Stimulated activated CD4-positive, alpha-beta T cell treated with anti-CD3 and anti-CD28 coated beads, Interleukin-1b, Interleukin-23, amount 100 ng/mL, for 4 hours (primary cell): Measurements from ENCODE around the gene AGMAT.
"Not testable (repeated sequence)": the region's sequence is repeated elsewhere in the genome, so short reads cannot be mapped to it uniquely, and the experiment has no call there.

Experiments
- DNase-seq, 2 donors: peaks; one replicate each; pipeline ENCODE4 v3.0.0-alpha.2; 2020; ENCODE audit warnings: low read depth in 2 of 2

AGMAT gene

DNA sequence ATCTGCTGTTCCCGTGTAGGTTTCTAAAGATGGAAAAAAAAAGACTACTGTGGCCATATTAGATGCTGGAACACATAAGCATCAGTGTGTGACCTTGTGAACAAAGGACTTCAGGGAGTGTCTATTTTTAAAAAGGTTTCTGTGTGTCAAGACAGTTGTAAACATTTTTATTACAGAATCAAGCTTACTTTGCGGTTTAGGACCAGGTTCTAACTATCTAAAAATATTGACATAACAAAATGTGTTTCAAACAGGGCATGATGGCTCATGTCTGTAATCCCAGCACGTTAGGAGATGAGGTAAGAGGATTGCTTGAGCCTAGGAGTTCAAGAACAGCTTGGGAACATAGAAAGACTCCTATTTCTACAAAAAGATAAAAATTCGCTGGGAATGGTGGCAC, 25.3 kb upstream of the AGMAT start:
- no peak for DNase-seq

DNA sequence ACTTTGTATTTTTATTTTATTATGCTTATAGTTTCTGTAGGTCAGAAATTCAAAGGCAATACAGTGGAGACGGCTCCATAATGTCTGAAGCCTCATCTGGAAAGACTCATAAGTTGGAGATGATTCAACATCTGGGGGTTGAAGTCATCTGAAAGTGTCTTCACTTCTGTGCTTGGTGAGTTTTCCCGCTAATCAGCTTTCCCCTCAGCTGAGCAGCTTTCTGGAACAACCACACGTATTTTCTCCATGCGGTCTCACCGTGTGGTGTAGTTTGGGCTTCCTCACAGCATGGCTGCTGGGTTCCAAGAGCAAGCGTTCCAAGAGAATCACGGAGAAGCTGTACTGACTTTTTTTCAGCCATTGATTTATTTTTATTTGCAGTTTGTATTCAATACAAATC, 24.8 kb upstream of the AGMAT start:
- DNase-seq, result no peak

- DNase-seq, result no peak
Measured at GRCh38 chr1:15605398-15606383, 20.8 kb upstream of the AGMAT start.

DNA sequence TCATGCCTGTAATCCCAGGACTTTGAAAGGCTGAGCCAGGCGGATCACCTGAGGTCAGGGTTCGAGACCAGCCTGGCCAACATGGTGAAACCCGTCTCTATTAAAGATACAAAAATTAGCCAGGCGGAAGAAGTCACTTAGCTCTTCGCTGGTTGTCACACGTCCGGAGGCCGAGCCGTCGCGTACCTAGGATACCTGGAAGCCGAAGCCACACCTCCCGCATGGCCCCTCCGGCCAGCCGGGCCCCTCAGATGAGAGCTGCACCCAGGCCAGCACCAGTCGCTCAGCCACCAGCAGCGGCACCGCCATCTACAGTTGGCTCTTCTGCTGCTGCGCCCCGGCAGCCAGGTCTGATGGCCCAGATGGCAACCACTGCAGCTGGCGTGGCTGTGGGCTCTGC, 19.5 kb upstream of the AGMAT start:
- DNase-seq, result not testable (repeated sequence)

- not testable (repeated sequence) for DNase-seq
Measured at GRCh38 chr1:15603966-15604282, 19.1 kb upstream of the AGMAT start.

- DNase-seq, result peak; percentile 77 to 84
Measured at GRCh38 chr1:15603050-15603965, 18.5 kb upstream of the AGMAT start.

GRCh38 chr1:15598436-15598835, 13.6 kb upstream of the AGMAT start:
- no peak for DNase-seq

GRCh38 chr1:15595809-15596617, 11.2 kb upstream of the AGMAT start:
- no peak for DNase-seq

GRCh38 chr1:15592285-15592684, 7.4 kb upstream of the AGMAT start:
- DNase-seq, result no peak

DNA sequence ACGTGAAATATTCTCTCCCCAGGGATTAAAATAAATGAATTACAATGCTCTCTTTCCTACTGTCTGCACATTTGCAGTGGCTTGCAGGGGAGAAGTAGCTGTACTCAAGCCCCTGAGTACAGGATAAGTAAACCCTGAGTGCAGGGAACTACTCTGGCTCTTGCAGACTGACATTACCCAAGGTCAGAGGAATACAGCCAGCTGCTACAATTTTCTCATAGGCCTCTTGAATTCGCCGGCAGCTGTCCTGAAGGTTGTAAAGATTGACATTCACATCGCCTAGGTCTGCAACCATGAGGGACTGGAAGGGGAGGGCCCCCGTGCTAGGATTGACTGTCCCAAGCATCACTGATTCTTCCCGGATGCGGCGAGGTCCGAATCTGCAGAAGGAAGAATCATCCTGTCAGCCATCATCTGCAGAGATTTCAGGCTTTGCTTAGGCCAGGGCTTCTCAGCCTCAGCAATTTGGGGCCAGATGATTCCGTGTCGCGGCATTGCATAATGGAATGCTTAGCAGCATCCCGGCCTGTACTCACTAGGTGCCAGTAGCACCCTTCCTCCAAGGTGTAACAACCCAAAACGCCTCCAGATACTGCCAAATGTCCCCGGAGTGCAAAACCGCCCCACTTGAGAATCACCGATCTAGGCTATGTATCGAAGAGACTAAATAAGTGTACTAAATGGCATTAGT, 1.7 kb downstream of the AGMAT start:
- DNase-seq, result no peak

DNA sequence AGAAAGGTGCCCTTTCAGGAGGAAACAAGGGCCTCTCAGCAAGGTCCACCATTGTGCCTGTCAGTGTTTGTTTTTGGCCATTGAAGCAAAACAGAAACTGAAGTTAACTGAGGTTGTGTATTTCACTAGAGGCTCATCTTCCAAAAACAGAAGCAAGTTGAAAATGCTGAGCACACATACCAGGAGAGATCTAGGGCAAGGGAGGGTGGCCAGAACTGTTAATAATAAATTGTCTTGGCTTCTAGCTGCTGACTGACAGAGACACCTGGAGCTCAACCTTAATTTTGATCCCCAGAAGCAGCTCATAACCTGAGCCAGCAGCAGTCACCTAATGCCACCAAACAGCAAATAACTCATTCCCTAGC, 5.2 kb downstream of the AGMAT start:
- no peak for DNase-seq

DNA sequence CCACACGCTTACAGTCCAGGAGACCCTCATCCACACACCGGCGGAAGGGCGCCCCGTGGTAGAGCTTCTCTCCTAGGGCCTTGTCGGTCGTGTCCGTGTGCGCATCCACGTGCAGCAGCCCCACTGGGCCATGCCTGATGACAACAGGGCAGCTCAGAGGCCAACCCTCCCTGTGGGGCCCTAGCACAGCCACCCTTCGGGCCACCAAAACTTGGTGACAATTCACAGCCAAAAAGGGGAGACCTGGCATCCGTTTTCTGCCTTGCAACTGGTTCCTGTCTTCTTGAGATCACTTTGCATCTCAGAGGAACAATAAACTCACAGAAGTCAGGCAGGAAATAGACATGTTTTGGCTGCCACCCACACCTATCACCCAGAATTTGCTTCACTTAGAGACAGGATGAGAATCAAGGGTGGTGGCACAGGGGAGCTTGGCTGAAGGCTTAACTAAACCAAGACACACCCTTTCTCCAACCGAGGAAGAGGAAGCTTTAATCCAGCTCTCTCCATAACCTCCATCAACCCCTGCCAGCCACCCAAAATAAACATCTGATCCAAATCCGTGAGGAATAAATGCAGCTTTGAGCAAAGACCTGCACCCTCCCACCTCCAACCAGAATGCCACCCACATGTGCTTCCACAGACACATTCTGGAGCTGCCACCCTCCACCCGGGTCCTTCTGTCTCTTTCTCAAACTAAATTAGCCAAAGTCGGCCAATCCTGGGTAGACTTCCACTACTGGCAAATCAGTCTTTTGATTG, 5.7 kb downstream of the AGMAT start:
- peak in 1 of 2 donors; percentile 15 for DNase-seq

- DNase-seq, result no peak
Measured at GRCh38 chr1:15577691-15578090, 7.2 kb downstream of the AGMAT start.

- no peak for DNase-seq
Measured at GRCh38 chr1:15575549-15576150, 9.2 kb downstream of the AGMAT start.

DNA sequence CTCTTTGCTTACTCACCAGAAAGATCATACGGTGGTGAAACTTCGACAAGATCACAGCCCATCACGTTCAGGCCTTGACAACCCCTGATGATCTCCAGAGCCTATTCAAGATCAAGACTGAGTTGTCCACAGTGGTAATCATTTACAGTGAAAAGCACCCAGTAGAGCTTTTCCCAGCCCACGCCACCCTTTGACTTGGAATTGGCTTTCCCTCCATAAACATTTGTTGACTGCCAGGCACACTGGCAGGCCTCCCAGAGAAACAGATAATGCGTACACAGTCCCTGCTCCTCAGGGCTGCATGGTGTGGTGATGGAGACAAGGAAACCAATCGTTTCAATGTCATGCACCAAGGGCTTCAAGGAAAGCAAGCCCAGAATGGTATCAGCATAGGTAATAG, 10.1 kb downstream of the AGMAT start:
- no peak for DNase-seq

DNA sequence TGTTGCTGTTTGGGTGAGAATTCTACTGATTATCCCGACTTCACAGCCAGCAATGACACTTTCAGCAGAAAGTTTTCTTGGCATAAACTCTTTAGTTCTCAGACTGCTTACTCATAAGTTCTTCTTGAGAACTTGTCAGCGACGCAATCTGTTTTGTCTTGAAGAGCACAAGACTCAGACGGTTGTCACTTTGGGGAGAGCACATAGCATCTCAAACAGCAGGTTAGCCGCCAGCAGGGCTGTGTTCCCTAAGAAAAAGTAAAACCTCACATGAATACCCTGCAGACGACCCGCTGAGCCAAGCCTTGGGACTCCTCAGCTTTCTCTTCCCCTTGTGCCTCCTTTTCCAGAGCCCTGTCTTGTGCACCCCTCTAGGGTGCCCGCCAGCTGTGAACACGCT, 11.4 kb downstream of the AGMAT start:
- no peak for DNase-seq

DNA sequence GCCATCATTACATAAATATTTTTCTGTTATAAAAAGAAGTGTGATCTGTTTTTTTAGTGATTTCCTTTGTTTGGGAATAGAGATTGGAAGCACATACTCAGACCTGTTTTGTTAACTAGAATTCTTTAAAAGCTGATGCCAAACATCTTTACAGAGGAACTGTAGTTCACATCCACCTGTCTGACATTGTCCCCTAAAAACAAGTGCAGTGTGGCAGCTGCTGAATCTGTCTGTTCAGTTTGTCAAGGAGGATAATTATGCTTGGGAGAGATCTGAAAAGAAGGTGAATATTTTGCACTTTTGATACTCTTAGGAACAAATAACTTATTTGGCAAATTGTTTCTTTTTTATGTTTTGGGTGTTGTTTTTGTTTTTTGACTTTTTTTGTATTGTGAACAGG, 13.6 kb downstream of the AGMAT start:
- DNase-seq, result no peak

- no peak for DNase-seq
Measured at GRCh38 chr1:15570861-15571260, 14.0 kb downstream of the AGMAT start.

DNA sequence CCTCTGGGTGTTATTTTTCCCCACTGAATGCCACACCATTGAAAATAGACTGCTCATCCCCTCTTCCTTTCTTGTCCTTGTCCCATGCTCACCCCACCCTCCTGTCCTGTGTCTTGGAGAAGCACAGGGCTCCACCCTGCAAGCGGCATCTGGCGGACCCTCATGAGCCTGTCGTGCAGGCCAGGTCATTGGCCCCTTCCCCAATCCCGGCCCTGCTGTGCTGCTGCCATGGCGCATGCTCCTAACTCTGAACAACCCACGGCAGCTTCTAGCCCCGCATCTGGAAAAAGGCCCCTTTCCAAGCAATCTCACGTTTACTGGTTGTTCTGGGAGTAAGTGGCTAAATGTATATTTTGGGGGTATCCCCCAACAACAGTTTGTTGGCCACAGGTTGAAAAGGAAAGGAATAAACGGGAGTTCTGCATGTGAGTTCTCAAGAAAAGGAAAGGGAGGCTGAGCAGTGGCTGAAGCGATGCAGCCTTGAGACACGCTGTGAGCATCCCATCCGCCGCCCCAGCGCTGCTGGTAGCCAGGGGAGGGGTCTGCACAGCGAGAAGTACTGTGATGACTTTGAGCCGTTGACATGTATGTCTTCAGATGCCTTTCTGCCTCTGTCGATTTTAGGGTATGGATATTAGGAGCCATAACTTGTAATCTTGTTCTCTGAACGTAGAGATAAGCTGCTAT, 16.3 kb downstream of the AGMAT start:
- no peak for DNase-seq
